ENCODE measurements around the gene SLC5A2.
A peak's percentile ranks its signal among the peaks of the same experiment; 100 is the strongest.
"Not testable (repeated sequence)": the region's sequence is repeated elsewhere in the genome, so short reads cannot be mapped to it uniquely, and the experiment has no call there.

SLC5A2 gene

DNA sequence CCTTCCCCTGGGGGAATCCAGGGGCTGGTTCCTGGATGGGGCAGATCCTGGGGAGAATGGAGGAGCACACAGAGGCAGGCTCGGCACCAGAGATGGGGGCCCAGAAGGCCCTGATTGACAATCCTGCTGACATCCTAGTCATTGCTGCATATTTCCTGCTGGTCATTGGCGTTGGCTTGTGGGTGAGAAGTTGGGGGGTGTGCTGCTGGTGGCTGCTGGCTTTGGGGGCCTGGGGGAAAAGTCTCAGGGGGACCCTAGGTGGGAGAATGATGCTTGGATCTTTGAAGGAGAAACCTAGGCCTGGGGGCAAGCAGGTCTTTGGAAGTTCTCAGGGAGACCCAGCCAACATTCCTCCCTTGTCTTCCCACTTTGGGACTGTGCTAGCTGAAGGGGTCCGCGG, at the start of gene SLC5A2:
Gene SLC5A2 (plus strand): TSS at position 43 of the 400 bp plus-strand sequence. CDS start 14 bp downstream, at position 57.
- no peak for DNase-seq (ENCODE audit: low spot score)

DNA sequence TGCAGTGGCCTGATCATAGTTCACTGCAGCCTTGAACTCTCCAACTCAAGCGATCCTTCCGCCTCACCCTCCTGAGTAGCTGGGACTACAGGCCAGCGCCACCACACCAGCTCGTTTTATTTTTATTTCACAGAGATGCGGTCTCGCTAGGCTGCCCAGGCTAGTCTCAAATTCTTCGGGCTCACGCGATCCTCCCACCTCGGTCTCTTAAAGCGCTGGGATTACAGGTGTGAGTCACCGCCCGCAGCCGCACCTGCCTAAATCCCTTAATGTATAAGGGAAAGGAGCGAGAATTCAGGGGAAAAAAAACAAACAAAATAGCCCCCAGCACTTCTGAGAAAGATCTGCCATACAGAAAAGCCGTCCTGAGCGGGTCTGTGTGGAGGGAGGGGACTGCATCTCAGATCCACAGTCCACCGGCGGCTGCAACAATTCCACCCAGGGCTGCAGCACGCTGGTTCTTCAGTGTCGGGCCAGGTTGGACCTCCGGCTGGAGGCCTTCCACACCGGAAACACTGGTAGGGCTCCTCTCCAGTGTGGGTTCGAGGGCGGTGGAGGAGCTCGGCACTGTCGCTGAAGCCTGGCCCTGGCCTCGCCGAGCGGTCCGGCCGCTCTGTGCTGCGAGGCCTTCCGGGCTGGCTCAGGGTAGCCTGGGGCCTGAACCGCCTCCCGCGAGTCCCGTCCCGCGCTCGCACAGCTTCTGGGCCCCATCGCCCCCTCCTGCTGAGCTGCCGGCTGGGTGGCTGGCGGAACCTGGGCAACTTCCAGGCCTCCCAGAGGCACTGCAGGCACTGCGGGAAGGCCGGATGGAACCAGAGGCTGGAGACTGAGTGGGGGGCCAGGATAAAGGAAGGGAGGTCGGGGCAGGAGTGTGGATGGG, 47.3 kb upstream of the SLC5A2 start:
- no peak for DNase-seq (ENCODE audit: low spot score)

DNA sequence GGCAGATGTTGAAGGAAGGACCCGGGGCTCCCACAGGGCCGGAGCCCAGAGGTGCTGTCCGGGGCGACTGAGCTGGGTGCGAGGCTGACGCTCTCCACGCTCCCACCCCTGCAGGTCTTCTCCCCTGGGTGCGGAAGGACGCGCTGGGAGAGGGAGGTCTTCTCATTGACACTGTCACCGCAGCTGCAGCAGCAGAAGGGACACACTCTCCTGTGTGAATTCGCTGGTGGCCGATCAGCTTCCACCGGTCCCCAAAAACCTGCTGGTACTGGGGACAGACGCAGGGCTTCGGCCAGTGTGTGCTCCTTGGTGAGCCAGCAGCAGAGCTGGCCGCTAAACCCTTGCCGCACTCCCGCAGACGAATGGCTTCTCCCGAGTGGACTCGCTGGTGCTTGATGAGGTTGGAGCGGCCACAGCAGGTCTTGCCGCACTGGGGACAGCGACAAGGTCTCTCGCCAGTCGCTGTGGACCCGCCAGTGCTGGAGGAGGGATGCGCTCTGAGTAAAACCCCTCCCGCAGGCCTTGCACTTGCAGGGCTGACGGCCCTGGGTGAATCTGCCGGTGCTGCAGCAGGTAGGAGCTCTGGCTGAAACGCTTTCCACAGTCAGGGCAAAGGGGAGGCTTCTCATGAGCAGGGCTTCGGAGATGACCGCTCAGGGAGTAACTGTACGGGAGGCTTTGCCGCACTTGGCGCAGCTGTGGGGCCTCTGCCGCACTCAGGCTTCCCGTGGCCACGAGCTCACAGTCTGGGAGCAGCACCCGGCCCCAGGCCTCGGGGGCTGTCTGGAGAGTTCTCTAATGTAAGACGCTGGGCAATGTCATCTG, 46.5 kb upstream of the SLC5A2 start:
- DNase-seq (ENCODE audit: low spot score) = no peak

DNA sequence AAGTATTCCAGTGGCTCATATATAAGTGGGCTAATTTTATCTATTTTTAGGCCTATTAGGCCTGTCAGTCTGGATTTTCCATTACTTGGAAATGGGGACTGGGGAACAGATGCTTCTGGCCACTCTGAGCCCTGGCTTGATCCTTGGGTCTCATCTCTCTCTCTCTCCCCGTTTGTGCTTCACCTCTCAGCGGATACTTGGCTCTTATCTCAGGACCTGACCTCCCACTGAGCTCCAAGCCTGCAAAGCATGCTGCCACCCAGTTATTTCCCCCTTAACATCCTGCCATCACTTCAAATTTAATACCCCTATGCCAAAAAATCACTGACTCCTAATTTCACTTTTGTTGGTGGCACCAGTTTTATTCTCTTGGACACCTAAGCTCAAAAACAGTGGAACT, 44.5 kb upstream of the SLC5A2 start:
- no peak for DNase-seq (ENCODE audit: low spot score)

DNA sequence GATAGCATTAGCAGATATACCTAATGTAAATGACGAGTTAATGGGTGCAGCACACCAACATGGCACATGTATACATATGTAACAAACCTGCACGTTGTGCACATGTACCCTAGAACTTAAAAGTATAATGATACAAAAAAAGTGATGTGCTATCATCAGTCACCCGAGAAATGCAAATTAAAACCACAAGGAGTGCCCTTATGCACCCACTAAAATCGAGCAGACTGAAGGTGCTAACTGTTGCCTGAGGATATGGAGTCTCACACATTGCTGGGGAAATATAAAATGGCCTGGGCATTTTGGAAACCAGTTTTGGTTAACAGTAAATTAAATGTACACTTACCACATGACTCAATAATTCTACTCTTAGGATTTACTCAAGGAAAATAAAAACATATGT, 43.9 kb upstream of the SLC5A2 start:
- not testable (repeated sequence) for DNase-seq (ENCODE audit: low spot score)

DNA sequence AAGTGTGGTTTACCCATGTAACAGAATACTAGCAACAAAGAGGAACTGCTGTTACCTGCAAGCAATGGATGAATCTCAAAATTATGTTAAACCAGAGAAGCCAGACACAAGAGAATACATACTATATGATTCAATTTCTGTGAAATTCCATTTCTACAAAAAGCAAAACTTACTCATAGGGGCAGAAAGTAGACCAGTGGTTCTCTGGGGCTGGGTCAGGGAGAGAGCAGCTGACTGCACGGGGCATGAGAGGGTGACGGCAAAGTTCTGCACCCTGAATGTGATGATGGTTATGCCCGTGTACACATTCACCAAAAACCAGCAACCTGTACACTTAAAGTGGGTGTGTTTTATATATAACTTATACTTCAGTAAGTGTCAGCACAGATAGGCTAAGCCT, 43.4 kb upstream of the SLC5A2 start:
- DNase-seq (ENCODE audit: low spot score) = no peak

DNA sequence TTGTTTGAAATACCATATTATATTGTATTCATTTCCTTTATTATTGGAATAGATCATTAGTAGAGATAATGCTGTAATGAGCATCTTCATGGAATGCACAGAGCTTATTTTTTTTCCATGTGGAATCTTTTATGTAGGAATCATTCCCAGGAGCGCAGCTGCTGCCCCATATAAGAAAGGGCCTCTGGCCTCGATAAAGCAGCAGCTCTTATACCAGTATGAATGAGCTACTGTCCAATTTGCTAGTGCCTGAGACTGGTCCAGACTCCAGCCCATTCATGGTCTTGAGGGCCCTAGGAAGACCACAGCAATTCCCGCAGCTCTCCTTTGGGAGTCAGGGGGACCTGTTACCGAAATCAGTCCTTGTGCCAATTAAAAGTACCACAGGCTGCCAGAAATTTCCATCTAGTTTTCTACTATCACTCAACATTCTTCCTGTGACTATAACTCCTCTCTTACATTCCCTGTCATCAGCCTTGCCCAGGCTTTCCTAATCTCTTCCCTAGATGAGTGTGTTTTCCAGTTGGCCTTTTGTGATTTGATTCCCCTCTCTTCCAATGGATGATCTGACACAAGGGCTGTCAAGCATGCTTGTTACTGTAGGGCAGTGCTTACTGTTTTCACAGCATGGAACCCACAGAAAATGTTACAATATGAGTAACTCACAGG, 42.3 kb upstream of the SLC5A2 start:
- no peak for DNase-seq (ENCODE audit: low spot score)

DNA sequence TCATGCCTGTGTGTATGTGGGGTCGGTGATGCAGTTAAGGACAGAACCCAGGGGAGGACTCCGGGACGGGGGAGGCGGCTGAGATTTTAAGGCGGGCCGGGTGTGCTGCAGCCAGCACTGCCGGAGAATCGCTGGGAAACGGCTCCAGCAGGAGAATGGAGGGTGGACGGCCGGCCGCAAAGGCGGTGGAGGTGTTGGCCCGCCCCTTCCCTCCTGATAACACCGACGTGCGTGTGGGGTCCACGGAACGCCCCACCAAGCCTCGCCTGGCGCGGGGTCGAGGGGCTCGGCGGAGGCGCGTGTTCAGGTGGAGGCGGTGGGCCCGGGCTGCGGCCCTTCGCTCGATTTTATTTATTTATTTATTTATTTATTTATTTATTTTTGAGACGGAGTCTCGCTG, 41.0 kb upstream of the SLC5A2 start:
- no peak for DNase-seq (ENCODE audit: low spot score)

DNA sequence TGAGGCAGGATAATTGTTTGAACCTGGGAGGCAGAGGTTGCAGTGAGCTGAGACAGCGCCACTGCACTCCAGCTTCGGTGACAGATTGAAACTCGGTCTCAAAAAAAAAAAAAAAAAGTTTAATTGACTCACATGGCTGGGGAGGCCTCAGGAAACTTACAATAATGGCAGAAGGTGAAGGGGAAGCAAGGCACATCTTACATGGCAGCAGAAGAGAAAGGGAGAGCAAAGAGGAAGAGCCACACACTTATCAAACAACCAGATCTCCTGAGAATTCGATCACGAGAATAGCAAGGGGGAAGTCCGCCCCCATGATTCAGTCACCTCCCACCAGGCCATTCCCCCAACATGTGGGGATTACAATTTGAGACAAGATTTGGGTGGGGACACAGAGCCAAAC, 37.0 kb upstream of the SLC5A2 start:
- DNase-seq (ENCODE audit: low spot score) = not testable (repeated sequence)

DNA sequence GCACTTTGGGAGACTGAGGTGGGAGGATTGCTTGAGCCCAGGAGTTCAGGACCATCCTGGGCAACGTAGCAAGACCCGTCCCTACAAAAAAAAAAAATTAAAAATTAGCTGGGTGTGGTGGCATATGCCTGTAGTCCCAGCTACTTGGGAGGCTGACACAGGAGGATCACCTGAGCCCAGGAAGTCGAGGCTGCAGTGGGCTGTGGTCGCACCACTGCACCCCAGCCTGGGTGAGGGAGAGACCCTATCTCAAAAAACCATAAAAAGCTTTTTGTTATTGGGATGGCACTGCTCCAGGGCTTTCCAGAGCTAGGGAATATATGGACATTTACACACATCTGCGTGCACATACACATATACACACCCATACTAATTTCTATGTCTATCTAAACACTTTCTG, 31.7 kb upstream of the SLC5A2 start:
- DNase-seq (ENCODE audit: low spot score) = no peak

DNA sequence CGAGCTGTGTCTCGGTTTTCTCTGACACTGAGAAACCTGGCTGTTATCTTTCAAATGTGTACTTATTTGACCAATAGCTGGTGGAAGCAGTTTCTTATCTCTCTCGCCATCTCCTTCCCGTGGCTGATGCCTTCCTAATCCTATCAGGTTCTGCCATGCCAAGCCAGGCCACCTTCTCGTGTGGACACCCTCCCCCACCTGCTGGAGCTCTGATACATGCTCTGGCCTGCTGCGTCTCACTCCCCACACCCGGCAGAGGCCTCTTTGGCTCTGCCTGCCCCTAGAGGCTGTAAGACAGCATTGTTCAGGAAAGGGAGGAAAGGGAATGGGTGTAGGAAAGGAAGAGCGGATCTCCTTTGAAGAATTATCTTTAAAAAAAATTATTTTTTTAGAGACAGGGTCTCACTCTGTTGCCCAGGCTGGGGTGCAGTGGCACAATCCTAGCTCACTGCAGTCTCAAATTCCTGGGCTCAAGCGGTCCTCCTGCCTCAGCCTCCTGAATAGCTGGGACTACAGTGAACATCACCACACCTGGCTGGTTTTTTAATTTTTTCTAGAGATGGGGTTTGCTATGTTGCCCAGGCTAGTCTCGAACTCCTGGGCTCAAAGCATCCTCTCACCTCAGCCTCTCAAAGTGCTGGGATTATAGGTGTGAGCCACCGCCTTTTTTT, 31.1 kb upstream of the SLC5A2 start:
- peak; percentile 87 for DNase-seq (ENCODE audit: low spot score)

DNA sequence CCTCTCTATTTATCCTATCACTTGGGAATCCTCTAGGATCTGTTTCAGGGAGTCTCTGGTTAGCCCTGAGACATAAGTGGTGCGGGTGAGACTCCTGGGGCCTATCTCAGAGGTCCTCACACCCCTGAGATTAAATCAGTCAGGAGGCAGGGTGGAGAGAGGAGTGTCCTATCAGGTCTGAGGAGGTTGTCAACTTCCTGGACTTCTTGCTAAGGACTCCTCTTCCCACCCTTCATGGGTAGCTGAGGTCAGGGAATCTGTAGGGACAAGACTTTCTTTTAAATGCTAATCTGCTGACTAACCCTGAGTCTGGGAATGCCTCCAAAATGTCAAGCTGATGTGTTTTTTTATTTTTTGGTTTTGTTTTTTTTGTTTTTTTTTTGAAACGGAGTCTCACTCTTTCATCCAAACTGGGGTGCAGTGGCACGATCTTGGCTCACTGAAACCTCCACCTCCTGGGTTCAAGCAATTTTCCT, 30.3 kb upstream of the SLC5A2 start:
- DNase-seq (ENCODE audit: low spot score) = peak; percentile 60

DNA sequence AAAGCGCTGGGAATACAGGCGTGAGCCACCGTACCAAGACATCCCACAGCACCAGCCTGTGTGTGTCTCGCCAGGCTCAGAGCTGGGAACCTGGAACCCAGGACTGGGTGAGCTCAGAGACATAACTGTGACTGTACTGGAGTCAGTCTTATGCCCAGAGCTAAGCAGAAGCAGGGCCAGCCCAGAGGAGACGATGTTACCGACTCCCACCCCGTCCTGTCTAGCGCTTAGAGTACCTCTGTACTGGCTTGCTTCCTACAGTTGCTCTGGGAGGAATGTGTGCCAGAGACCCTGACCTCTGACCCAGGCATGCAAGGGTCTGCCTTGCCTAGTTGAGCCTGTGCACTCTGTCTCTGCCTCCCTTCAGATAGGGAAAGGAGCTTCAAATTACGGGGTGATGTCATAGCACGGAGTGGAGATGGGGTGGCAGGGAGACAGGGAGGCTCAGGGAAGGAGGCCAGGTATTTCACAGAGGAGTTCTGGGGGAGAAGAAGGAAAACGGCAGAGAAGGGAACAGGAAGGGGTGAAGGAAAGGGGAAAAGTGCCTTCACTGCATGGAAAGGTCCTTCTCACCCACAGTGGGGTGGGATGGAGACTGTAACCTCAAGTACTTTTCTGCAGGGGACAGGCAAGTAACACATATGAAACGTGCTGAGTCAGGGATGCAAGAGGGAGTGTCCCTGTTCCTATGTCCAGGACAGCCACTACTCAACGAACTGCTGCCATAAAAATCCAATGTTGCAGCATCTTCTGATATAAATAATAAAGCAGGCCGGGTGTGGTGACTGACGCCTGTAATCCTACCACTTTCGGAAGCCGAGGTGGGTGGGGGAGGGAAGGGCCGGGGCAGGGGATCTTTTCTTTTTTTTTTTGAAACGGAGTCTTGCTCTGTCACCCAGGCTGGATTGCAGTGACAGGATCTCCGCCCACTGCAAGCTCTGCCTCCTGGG, 29.4 kb upstream of the SLC5A2 start:
- peak; percentile 31 for DNase-seq (ENCODE audit: low spot score)

DNA sequence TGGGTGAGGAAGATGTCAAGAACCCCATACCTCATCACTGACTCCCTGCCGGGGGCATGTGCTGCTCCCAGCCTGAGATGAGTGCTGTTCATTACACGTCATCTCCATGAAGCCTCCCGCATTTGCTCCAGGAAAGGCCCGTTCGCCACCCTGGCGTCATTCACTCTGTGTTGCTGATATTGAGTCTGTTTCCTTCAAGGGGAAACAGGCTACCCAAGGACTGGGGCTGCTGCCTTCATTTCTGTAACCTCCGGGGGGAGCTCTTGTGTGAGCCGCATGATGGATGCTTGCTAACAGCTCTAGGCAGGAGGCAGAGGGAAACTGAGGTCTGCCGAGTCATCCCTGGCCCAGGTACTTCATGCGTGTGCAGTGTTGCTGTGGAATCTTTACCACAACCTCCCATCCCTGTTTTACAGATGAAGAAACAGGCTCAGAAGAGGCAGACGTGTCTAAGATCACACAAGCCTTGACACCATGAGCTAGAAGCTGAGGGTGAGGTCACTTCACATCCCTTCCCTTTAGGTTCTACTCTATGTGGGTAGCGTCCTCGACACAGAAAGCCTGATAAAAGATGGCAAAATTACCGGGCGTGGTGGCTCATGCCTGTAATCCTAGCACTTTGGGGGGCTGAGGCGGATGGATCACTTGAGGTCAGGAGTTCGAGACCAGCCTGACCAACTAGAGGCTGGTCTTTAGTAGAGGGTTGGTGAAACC, 27.2 kb upstream of the SLC5A2 start:
- peak; percentile 32 for DNase-seq (ENCODE audit: low spot score)

DNA sequence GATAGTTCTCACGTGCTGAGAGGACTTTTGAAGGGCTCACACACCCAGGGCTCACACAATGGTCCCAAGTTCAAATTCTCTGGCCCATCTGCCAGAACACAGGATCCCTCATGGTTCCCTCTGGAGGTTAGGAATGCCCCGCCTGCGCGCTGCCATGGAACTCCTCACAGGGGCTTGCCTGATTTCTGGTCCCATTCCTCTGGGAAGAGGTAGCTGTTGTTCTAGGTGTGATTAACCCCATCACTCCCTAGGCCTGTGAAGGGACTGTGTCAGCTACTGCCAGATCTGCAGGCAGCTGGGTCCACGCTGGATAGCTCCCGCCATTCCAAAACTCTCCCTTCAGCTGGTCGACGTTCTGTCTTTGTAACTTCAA, 25.9 kb upstream of the SLC5A2 start:
- DNase-seq (ENCODE audit: low spot score) = no peak

DNA sequence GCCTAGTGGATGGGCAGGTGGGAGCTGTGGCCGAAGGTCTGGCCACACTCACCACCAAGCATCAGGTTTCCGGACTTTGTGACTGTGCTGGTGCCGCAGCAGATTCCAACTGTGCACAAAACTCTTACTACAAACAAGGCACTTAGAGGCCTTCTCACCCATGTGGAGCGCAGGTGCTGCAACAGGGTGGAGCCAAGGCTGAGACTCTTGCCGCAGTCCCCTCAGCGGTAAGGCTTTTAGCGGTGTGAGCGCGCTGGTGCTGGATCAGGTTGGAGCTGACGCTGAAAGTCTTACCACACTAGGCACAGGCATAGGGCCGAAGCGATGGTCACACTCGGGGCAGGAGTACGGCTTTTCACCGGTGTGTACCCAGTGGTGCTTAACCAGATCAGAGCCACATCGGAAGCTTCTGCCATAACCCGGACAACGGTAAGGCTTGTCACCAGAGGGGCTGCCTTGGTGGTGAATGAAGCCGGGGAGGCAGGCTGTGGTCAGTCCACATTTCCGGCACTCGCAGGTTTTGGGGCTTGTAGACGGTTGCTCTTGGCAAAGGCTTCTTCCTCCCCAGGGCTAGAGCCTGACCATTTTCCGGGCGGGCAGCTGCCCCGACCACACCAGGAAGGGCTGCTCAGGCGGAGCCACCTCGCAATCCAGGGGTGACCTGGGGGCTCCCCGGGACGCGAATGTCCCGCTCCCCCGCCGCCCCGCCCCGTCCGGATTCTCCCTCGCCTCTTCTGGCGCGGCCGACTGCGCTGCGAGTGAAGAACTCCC, 24.7 kb upstream of the SLC5A2 start:
- DNase-seq (ENCODE audit: low spot score) = peak; percentile 76

DNA sequence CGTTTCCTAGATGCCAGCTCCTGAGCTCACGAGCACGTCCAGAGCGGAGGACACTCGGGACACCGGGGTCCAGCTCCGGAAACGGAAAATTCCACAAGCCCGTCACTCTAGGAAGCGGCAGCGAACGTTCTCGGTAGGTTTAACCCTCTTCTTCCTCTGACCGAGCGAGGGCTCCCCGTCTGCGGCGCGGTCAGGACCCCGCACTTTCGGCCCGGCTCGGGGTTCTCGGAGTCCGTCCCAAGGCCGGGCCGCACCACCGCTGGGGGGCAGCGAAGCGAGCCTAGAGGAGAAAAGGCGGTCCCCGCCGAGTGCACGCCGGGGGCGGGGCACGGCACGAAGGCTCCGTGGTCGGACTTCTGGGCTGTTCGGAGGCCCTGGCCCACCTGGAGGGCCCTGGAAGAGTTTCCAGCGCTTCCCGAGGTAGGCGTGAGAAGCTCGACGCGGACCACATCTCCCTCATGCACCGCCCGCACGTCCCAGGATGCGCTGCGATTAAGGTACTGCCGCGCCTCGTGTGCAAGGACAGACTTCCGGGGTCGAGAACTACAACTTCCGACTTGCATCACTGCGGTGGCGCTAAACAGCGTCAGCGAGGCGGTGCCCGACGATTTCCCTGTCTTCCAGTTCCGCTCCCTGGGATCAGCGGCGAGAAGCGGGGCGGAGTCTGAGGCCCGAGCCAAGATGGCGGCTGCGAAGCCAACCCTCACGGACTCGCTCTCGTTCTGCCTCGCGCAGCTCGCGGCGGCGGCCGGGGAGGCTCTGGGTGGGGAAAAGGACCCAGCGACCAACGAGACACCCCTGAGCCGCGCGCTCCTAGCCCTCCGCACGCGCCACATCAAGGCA, 23.9 kb upstream of the SLC5A2 start, which contains the start of gene ARMC5:
Gene ARMC5 (plus strand): TSS at position 658 of the 843 bp plus-strand sequence. CDS start 24 bp downstream, at position 682.
- DNase-seq (ENCODE audit: low spot score) = peak; percentile 98
